ENCODE data around the gene MT1X. TPM values are rescaled to one million over a fixed set of nuclear protein-coding genes. Genes with fewer than 3 reads are reported as not detected.
A peak's percentile ranks its signal among the peaks of the same experiment; 100 is the strongest.

The MT1X gene
- total and polyA plus RNA-seq, 2 of the 13 experiments (the other 11 are each of a cell fraction or from before 2014, with no cell fraction given) = 19.7 to 288 TPM

GRCh38 chr16:56729735-56730662 is 47.7 kb downstream of the MT1X start, which contains the start of gene NUP93 (continued):
- TF ChIP-seq NFIC (IDR thresholded peaks at IDR 0.05; ENCODE audit: low read length) = no peak
- peak; percentile 82 for TF ChIP-seq POLR2AphosphoS5 (IDR thresholded peaks at IDR 0.05; ENCODE audit: low read depth, low read length)
- peak; percentile 73; the same call in 1 of the 2 replicates for TF ChIP-seq CBX5 (CRISPR knock-in tag; IDR thresholded peaks at IDR 0.05; ENCODE audit: borderline replicate concordance)
- TF ChIP-seq ZNF451 (CRISPR knock-in tag; IDR thresholded peaks at IDR 0.05) = peak; percentile 96
- peak; percentile 92 for TF ChIP-seq NFYC (CRISPR knock-in tag; IDR thresholded peaks at IDR 0.05)
- no peak for TF ChIP-seq CREBL2 (CRISPR knock-in tag; IDR thresholded peaks at IDR 0.05; ENCODE audit: borderline replicate concordance)
- TF ChIP-seq NR1H2 (CRISPR knock-in tag; IDR thresholded peaks at IDR 0.05; ENCODE audit: borderline replicate concordance, low read depth) = 0 out of 2 replicates have a peak, but pooled peaks have one; percentile 74
- peak; percentile 39; the same call in 1 of the 2 replicates for TF ChIP-seq ZNF10 (CRISPR knock-in tag; IDR thresholded peaks at IDR 0.05; ENCODE audit: borderline replicate concordance, low read depth)
- TF ChIP-seq PCBP2 (optimal IDR thresholded peaks at IDR 0.05; ENCODE audit: low read depth, low read length, poor library complexity, severe bottlenecking) = no peak
- TF ChIP-seq ZNF460 (CRISPR knock-in tag; IDR thresholded peaks at IDR 0.05; ENCODE audit: borderline replicate concordance) = no peak
- peak; percentile 44; the same call in 1 of the 2 replicates for TF ChIP-seq TSC22D2 (CRISPR knock-in tag; IDR thresholded peaks at IDR 0.05; ENCODE audit: borderline replicate concordance)
- TF ChIP-seq SIN3B (IDR thresholded peaks at IDR 0.05; ENCODE audit: low read length) = peak; percentile 82; the same call in 1 of the 2 replicates
- no peak; the same call in 1 of the 2 replicates for TF ChIP-seq NFAT5 (CRISPR knock-in tag; IDR thresholded peaks at IDR 0.05)
- no peak for TF ChIP-seq AGO1 (IDR thresholded peaks at IDR 0.05; ENCODE audit: low read depth, low read length, poor library complexity, severe bottlenecking)
- TF ChIP-seq SMAD9 (CRISPR knock-in tag; IDR thresholded peaks at IDR 0.05) = no peak
- TF ChIP-seq TERF1 (CRISPR knock-in tag; IDR thresholded peaks at IDR 0.05) = peak; percentile 70
- peak; percentile 62; the same call in 1 of the 2 replicates for TF ChIP-seq ATF7-NPFF (CRISPR knock-in tag; IDR thresholded peaks at IDR 0.05; ENCODE audit: low read depth)
- TF ChIP-seq ZNF446 (CRISPR knock-in tag; IDR thresholded peaks at IDR 0.05) = no peak
- TF ChIP-seq JUNB (CRISPR knock-in tag; IDR thresholded peaks at IDR 0.05; ENCODE audit: borderline replicate concordance) = no peak
- peak; percentile 91 for TF ChIP-seq TGIF2 (CRISPR knock-in tag; IDR thresholded peaks at IDR 0.05)
- TF ChIP-seq ZNF607 (CRISPR knock-in tag; IDR thresholded peaks at IDR 0.05; ENCODE audit: borderline replicate concordance) = peak; percentile 87
- no peak for TF ChIP-seq ZNF549 (CRISPR knock-in tag; IDR thresholded peaks at IDR 0.05)
- TF ChIP-seq TCF7L2 (IDR thresholded peaks at IDR 0.05; ENCODE audit: low read depth, low read length) = no peak

All from HepG2 (cell line).